HG02623 (cell line): ENCODE results near the gene PDK3.

Experiments
- ATAC-seq: cut with Tn5 transposase; IDR thresholded peaks from one replicate; pipeline ENCODE4 v1.9.1; 2021; ENCODE audit warnings: moderate library complexity; ENCODE audit not compliant: unreplicated experiment

PDK3 gene

DNA sequence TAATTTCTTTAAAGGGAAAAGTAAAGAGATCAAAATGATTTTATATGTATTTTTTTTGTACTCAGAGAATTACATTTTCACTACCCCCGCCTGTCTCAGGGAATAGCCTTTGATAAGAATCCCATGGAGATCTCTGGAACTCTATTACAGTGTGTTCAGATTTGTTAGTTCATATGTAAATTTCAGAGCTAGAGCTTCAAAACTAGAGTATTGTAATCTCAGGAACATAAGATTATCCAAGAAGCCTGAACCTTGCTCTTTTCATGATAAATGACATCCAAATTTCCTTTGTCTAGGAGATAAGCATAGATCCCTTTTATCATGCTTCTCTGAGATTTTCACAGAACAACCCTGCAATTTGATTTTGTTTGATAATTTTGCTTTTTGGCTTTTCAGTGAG lies 82.9 kb downstream of the PDK3 start:
- no peak for ATAC-seq

DNA sequence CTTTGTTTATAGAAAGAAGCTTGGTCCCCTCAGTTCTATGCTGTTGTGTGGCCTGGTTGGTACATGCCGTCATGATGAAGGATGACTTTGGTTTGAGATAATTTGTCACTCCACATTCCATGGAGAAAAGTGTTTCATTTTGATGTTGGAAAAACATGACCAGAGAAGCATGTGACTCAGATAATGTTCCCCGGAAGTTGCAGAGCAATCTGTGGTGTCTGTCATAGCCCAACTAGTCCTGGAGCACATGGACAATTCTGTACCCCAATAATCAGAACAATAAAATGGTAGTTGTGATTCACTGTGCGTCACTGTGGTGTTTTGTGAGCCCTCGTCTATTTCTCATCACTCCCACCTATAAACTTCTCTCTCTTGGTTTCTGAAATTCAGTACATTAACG lies 85.1 kb downstream of the PDK3 start:
- no peak for ATAC-seq

DNA sequence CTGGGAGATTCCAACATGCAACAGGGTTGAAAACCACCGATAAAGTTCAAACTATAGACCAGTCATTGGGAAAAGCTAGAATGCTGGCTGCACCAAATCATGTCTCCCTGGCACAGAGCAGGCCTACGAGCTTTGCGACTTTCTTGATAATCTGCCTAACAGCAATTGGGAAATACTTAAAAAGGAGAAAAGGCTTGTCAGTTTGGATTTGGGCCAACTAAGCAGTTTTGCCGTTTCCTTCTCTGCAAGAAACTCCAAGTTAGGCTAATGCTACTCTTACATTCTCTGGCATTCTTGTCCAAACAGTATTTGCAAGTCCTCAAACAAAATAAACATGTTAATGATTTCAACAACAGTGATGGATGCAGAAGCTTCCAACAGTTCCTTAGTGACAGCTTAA lies 87.9 kb downstream of the PDK3 start:
- no peak for ATAC-seq

DNA sequence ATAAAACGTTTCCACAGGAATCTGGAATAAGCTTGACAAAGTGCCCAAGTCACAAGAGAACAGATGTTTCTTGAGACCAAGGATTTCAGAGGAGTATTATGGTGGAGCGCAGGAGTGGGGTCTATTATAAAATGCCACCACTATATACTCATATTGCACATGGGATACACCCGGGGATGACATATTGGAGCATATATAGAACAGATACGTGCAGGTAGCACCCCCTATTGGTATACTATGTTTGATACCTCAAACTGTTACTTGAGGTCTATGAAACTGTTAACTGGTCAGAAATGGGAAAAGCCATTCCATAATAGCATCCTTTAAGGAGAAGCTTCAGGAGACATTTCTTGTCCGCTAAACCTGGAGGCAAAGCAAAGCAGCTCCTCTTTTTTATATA lies 96.0 kb downstream of the PDK3 start:
- ATAC-seq = no peak

DNA sequence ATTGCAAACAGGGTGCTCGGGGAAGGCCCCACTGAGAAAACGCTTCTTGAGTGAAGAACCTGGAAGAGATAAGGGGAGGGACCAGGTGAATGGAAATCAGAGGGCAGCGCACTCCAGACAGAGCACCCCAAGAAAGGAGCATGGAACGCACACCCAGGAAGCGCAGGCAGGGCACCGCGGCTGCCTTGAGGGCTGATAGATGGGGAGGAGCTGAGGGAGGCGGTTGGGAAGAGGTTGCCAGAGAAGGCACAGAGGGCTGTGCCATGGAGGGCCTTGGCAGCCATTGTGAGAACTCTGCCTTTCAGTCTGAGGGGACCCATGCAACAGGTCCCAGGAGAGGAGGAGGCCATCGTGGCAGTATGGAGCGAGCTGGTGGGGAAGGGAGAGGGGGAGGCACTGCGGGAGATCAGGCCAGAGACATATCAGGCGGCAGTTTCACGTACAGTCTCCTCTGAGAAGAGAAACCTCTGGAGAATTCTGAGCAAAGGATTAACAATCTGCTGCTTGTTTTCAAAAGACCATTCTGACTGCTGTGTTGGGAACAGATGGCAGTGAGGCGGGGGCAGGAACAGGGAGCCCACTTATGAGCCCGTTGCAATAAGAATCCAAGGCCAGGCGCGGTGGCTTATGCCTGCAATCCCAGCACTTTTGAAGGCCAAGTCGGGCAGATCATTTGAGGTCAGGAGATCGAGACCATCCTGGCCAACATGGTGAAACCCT lies 98.4 kb downstream of the PDK3 start:
- no peak for ATAC-seq

DNA sequence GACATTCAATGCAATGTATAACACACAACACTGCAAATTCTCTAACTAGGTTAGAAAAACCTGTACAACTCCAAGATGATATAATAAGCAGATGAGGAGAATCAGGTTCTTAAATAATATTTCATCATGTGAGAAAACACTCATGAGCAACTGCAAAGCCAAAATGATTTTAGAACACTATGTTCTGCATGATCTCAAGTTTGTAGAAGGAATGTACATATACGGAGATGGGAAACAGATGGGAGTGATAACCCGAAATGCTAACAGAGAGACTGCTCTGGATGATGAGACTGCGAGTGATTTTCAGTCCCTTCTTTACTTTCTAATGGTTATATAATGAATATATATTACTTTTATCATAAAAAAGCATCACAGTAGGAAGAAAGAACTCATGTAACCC lies 101.2 kb downstream of the PDK3 start:
- no peak for ATAC-seq

DNA sequence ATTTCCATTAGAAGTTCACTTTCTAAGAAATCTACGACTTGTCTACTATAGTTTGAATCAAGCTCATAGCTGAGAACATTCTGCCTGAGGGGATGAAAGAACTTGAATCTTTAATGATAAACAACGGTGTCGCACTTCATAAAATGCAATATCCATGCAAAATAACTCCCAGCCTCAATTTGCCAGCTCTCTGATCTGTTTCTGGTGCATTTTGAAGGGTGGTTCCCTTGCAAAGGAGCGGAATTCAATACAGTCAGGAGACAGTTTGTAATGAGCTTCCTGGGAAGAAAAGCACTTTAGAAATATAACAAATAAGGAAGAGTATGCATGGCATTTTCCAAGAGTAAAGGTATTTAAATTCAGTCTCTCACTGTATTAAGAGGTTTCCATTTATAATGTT lies 102.1 kb downstream of the PDK3 start:
- ATAC-seq = no peak

DNA sequence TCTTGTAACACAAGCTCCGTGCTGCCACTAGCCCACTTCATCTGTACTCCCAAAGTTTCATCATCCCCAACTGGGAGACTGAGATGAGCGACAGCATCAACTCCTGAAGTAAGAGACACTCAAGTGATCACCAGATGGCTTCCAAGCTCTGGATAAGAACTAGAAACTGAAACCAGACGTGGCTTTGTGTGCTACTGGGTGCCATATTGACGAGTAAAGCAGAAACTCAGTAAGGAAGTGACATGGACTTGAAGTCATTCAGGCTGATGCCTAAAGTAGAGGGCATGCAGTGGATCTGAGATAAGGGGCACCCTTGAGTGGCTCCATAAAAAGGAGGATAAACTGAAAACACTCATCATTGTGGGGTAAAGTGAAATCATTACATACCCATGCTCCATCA lies 109.7 kb downstream of the PDK3 start:
- no peak for ATAC-seq

DNA sequence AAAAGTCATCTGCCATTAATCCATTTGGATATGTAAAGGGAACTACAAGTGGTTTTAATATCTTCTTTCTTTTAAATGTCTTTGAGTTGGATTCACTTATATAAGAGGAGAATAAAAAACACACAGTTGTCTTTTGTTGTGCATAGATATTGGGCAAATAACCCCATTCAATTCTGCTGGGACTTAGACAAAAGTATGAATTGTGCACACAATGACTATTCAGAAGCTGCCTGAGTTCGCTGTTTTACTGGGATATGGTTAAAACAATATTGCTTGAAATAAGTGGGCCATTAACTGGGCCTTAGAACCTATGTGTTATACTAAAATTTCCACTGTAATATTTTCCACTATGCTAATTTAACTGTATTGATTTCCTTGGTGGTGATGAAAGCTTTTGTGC lies 110.4 kb downstream of the PDK3 start:
- ATAC-seq = no peak

DNA sequence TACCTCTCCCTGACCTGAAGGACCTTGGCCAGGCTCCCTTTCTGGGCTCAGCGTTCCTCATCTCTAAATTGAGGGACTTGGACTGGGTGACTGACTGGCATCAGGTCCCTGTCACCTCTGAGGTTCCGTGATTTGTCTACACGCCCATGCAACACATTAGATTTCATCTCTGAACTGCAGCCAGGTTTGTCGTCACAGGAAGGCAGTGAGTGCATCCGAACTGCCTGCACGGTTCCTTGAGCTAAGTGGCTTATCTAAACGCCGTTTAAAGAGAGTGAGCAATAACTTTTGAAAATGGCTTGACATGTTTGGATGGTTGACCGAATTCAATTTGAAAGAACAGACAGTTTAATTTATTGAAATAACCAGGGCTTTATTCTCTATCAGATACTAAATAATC lies 112.0 kb downstream of the PDK3 start:
- ATAC-seq = no peak
